K562 (cell line): ENCODE results near the gene ITPRIPL2. TPM values are rescaled to one million over a fixed set of nuclear protein-coding genes. Genes with fewer than 3 reads are reported as not detected.

Source experiments
- CBX3 ChIP-seq, 2 experiments: IDR thresholded peaks; 1 replicate in 1 of 2; 2 replicates in 1 of 2; pipeline ENCODE4 v1.6.1; 2012; ENCODE audit warnings: inconsistent platforms in 2 of 2, low read length in 2 of 2, borderline replicate concordance in 1 of 2, control low read depth in 1 of 2
- DACH1 ChIP-seq: fragments of 450-650 bp; IDR thresholded peaks from 2 replicates; pipeline ENCODE4 v1.6.1; 2018; ENCODE audit not compliant: partially characterized antibody
- DIDO1 ChIP-seq: fragments of 450-650 bp; IDR thresholded peaks from 2 replicates; pipeline ENCODE4 v1.6.1; 2016; ENCODE audit warnings: low read depth, missing biosample characterization, missing genetic modification characterization
- EP300 ChIP-seq: IDR thresholded peaks from 2 replicates; pipeline ENCODE4 v1.6.1; 2012; ENCODE audit warnings: low read length, improper control_type of control experiment
- HDAC1 ChIP-seq, 2 experiments: fragments of 450-650 bp; IDR thresholded peaks; 2 replicates each; pipeline ENCODE4 v1.6.1; 2016 to 2017; ENCODE audit warnings: inconsistent platforms in 1 of 2, mild to moderate bottlenecking in 1 of 2, moderate library complexity in 1 of 2
- L3MBTL2 ChIP-seq: fragments of 450-650 bp; IDR thresholded peaks from 2 replicates; pipeline ENCODE4 v1.6.1; 2016; ENCODE audit warnings: mild to moderate bottlenecking, moderate library complexity
- MECOM ChIP-seq: fragments of 250-450 bp; sonication (Bioruptor Pico); IDR thresholded peaks from 2 replicates; pipeline ENCODE4 v1.8.0; 2022; ENCODE audit warnings: inconsistent platforms
- TBL1XR1 ChIP-seq, 2 experiments: IDR thresholded peaks; 2 replicates each; pipeline ENCODE4 v1.6.1; 2012; ENCODE audit warnings: improper control_type of control experiment in 2 of 2, low read length in 2 of 2, mild to moderate bottlenecking in 1 of 2
- TOE1 ChIP-seq, 2 experiments: fragments of 450-650 bp in 1 of 2; sonication (generic) in 1 of 2; formaldehyde crosslinking in 1 of 2; IDR thresholded peaks; 2 replicates each; pipeline versions ENCODE4 v1.7.1 to v1.8.0; 2016 to 2022; ENCODE audit warnings: borderline replicate concordance in 2 of 2, mild to moderate bottlenecking in 2 of 2, antibody characterized with exemption in 1 of 2, inconsistent platforms in 1 of 2, low read depth in 1 of 2, missing genetic modification reagents in 1 of 2, moderate library complexity in 1 of 2
- TRIM24 ChIP-seq, 2 experiments: fragments of 450-650 bp; IDR thresholded peaks; 2 replicates each; pipeline ENCODE4 v1.6.1; 2016
- ZNF717 ChIP-seq: fragments of 250-450 bp; sonication (Bioruptor Pico); IDR thresholded peaks from 2 replicates; pipeline ENCODE4 v1.5.0; 2021
- polyA plus RNA-seq, 8 experiments: library from polyadenylated mRNA; depleted of rRNA in 4 of 8; stranded (reverse) in 5 of 8; unstranded in 3 of 8; fragments of >200 nt; fragmentation: Nextera tagmentation in 2 of 8; fragmentation: Illumina TruSeq in 1 of 8; extraction: Ambion mirVana in 2 of 8; extraction: Trizol in 1 of 8; gene quantifications; 2 replicates each; pipeline versions ENCODE4 v1.2.1 to v1.2.3, GENCODE V29; 2011 to 2014; ENCODE audit warnings: inconsistent platforms in 1 of 8, missing spikeins in 1 of 8
- total RNA-seq, 7 experiments: library from RNA; depleted of rRNA in 6 of 7; stranded (reverse); fragments of >200 nt in 6 of 7; fragmentation: Illumina TruSeq in 2 of 7; extraction: Trizol in 2 of 7; gene quantifications; 2 replicates each; pipeline versions ENCODE4 v1.2.1 to v1.2.3, GENCODE V29; 2011 to 2021; ENCODE audit warnings: low replicate concordance in 1 of 7
- TF ChIP-seq, protein P1 (sequence below), 2 experiments: fragments of 450-650 bp; formaldehyde crosslinking in 1 of 2; IDR thresholded peaks; 2 replicates each; pipeline versions ENCODE4 v1.4.0 to v1.6.1; 2014 to 2020; ENCODE audit warnings: mild to moderate bottlenecking in 2 of 2, borderline replicate concordance in 1 of 2, low read depth in 1 of 2
- TF ChIP-seq, protein P2 (sequence below), 2 experiments: IDR thresholded peaks; 2 replicates each; pipeline ENCODE4 v1.6.1; 2011; ENCODE audit warnings: borderline replicate concordance in 1 of 2, control low read depth in 1 of 2, low read depth in 1 of 2, low read length in 1 of 2, mild to moderate bottlenecking in 1 of 2, mixed read lengths in 1 of 2, moderate library complexity in 1 of 2; ENCODE audit not compliant: insufficient read depth in 1 of 2, insufficient read length in 1 of 2, poor library complexity in 1 of 2, severe bottlenecking in 1 of 2; ENCODE audit errors: extremely low read depth in 1 of 2

ITPRIPL2 gene
- total and polyA plus RNA-seq, 9 of the 15 experiments (the other 6 are each of a cell fraction or from before 2014, with no cell fraction given) = 0.04 to 2.2 (median 0.58) TPM

DNA sequence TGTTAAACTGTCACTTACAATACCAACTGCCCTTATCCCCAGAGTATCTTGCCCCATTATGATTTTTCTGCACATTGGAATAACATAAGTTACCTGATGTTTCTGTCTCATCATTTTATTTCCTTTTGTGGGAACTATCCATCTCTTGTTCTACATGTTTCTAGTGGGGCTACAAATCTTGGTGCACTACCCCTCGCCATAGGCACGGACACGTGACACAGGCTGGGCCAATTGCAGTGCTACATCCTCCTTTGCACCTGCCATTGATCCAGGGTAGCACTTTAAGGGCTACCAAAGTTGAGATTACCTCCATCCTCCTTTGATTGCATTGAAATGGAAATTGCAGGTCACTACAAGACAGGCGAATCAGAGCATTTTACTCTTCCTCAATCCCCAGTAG lies 40.1 kb downstream of the ITPRIPL2 start (continued):
- TF ChIP-seq, protein P1, sequence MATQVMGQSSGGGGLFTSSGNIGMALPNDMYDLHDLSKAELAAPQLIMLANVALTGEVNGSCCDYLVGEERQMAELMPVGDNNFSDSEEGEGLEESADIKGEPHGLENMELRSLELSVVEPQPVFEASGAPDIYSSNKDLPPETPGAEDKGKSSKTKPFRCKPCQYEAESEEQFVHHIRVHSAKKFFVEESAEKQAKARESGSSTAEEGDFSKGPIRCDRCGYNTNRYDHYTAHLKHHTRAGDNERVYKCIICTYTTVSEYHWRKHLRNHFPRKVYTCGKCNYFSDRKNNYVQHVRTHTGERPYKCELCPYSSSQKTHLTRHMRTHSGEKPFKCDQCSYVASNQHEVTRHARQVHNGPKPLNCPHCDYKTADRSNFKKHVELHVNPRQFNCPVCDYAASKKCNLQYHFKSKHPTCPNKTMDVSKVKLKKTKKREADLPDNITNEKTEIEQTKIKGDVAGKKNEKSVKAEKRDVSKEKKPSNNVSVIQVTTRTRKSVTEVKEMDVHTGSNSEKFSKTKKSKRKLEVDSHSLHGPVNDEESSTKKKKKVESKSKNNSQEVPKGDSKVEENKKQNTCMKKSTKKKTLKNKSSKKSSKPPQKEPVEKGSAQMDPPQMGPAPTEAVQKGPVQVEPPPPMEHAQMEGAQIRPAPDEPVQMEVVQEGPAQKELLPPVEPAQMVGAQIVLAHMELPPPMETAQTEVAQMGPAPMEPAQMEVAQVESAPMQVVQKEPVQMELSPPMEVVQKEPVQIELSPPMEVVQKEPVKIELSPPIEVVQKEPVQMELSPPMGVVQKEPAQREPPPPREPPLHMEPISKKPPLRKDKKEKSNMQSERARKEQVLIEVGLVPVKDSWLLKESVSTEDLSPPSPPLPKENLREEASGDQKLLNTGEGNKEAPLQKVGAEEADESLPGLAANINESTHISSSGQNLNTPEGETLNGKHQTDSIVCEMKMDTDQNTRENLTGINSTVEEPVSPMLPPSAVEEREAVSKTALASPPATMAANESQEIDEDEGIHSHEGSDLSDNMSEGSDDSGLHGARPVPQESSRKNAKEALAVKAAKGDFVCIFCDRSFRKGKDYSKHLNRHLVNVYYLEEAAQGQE (IDR thresholded peaks at IDR 0.05; ENCODE audit: borderline replicate concordance) = peak; percentile 31; the same call in 1 of the 2 replicates
- TF ChIP-seq, protein P1 (CRISPR knock-in tag; IDR thresholded peaks at IDR 0.05; ENCODE audit: low read depth) = no peak
- TF ChIP-seq DIDO1 (peak; percentile 93), TRIM24 (IDR thresholded peaks at IDR 0.05) (peak in 1 of 2 experiments; percentile 79; a peak in 1 of 4 replicates), MECOM (CRISPR knock-in tag) (peak; percentile 55; the same call in 1 of the 2 replicates), TOE1 (IDR thresholded peaks at IDR 0.05; ENCODE audit: borderline replicate concordance) (peak; percentile 67; the same call in 1 of the 2 replicates), TOE1 (CRISPR knock-in tag; IDR thresholded peaks at IDR 0.05; ENCODE audit: borderline replicate concordance, low read depth) (no peak), ZNF717 (CRISPR knock-in tag) (no peak), DACH1 (no peak), TBL1XR1 (IDR thresholded peaks at IDR 0.05; ENCODE audit: low read length in 2 of 2) (0 out of 4 replicates have a peak, but pooled peaks of 1 of the 2 experiments have one; percentile 72), HDAC1 (IDR thresholded peaks at IDR 0.05) (no peak), CBX3 (IDR thresholded peaks at IDR 0.05; ENCODE audit: borderline replicate concordance in 1 of 2, low read length in 2 of 2) (peak in 1 of 2 experiments; percentile 84; a peak in 1 of 3 replicates), EP300 (0 out of 2 replicates have a peak, but pooled peaks have one; percentile 9), L3MBTL2 (peak; percentile 72)
- TF ChIP-seq, protein P2, sequence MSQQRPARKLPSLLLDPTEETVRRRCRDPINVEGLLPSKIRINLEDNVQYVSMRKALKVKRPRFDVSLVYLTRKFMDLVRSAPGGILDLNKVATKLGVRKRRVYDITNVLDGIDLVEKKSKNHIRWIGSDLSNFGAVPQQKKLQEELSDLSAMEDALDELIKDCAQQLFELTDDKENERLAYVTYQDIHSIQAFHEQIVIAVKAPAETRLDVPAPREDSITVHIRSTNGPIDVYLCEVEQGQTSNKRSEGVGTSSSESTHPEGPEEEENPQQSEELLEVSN (IDR thresholded peaks at IDR 0.05; ENCODE audit: borderline replicate concordance in 1 of 2, extremely low read depth in 1 of 2, insufficient read depth in 1 of 2, insufficient read length in 1 of 2, low read depth in 1 of 2, low read length in 1 of 2, poor library complexity in 1 of 2, severe bottlenecking in 1 of 2) = peak in 1 of 2 experiments; percentile 12
